ENCODE data around the gene CD40. TPM values are rescaled to one million over a fixed set of nuclear protein-coding genes. Genes with fewer than 3 reads are reported as not detected.

The CD40 gene
- total RNA-seq, 1 donor from 2014 or later = 57.6 TPM

GRCh38 chr20:46100988-46101387 lies 17.1 kb upstream of the CD40 start:
- no peak for TF ChIP-seq CTCF (IDR thresholded peaks at IDR 0.05; ENCODE audit: insufficient read depth, low read length, poor library complexity, severe bottlenecking)
- no peak for DNase-seq (ENCODE audit: low read depth)
- no peaks in the 10 kb centered on the region for H3K36me3 ChIP-seq (ENCODE audit: control insufficient read depth, insufficient read depth, low read length)
- H3K27me3 ChIP-seq (ENCODE audit: control insufficient read depth, insufficient read depth, low read length) = peaks cover 22% of the 10 kb centered on the region
- no peak overlapping the region for H3K4me3 ChIP-seq (ENCODE audit: low read depth, low read length)

GRCh38 chr20:46101957-46102356 lies 16.2 kb upstream of the CD40 start:
- H3K36me3 ChIP-seq (ENCODE audit: control insufficient read depth, insufficient read depth, low read length) = no peaks in the 10 kb centered on the region
- H3K4me3 ChIP-seq (ENCODE audit: low read depth, low read length) = no peak overlapping the region
- TF ChIP-seq CTCF (IDR thresholded peaks at IDR 0.05; ENCODE audit: insufficient read depth, low read length, poor library complexity, severe bottlenecking) = no peak
- peaks cover 22% of the 10 kb centered on the region for H3K27me3 ChIP-seq (ENCODE audit: control insufficient read depth, insufficient read depth, low read length)
- no peak for DNase-seq (ENCODE audit: low read depth)

GRCh38 chr20:46102940-46103339 lies 15.2 kb upstream of the CD40 start:
- DNase-seq (ENCODE audit: low read depth) = no peak
- no peak for TF ChIP-seq CTCF (IDR thresholded peaks at IDR 0.05; ENCODE audit: insufficient read depth, low read length, poor library complexity, severe bottlenecking)
- Histone ChIP-seq H3K36me3 (ENCODE audit: control insufficient read depth, insufficient read depth, low read length) (no peaks in the 10 kb centered on the region), H3K4me3 (ENCODE audit: low read depth, low read length) (no peak overlapping the region), H3K27me3 (ENCODE audit: control insufficient read depth, insufficient read depth, low read length) (peaks cover 22% of the 10 kb centered on the region)

- H3K4me3 ChIP-seq (ENCODE audit: low read depth, low read length) = no peak overlapping the region
- DNase-seq (ENCODE audit: low read depth) = no peak
- TF ChIP-seq CTCF (IDR thresholded peaks at IDR 0.05; ENCODE audit: insufficient read depth, low read length, poor library complexity, severe bottlenecking) = no peak
- H3K36me3 ChIP-seq (ENCODE audit: control insufficient read depth, insufficient read depth, low read length) = no peaks in the 10 kb centered on the region
- peaks cover 27% of the 10 kb centered on the region for H3K27me3 ChIP-seq (ENCODE audit: control insufficient read depth, insufficient read depth, low read length)
These were observed 13.9 kb upstream of the CD40 start for GRCh38 chr20:46104262-46104661.

GRCh38 chr20:46107061-46107460 lies 11.1 kb upstream of the CD40 start:
- no peak for DNase-seq (ENCODE audit: low read depth)
- no peaks in the 10 kb centered on the region for H3K36me3 ChIP-seq (ENCODE audit: control insufficient read depth, insufficient read depth, low read length)
- no peak overlapping the region for H3K4me3 ChIP-seq (ENCODE audit: low read depth, low read length)
- H3K27me3 ChIP-seq (ENCODE audit: control insufficient read depth, insufficient read depth, low read length) = peaks cover 14% of the 10 kb centered on the region
- no peak for TF ChIP-seq CTCF (IDR thresholded peaks at IDR 0.05; ENCODE audit: insufficient read depth, low read length, poor library complexity, severe bottlenecking)

- H3K27me3 ChIP-seq (ENCODE audit: control insufficient read depth, insufficient read depth, low read length) = peaks cover 14% of the 10 kb centered on the region
- DNase-seq (ENCODE audit: low read depth) = no peak
- no peak for TF ChIP-seq CTCF (IDR thresholded peaks at IDR 0.05; ENCODE audit: insufficient read depth, low read length, poor library complexity, severe bottlenecking)
- no peak overlapping the region for H3K4me3 ChIP-seq (ENCODE audit: low read depth, low read length)
- no peaks in the 10 kb centered on the region for H3K36me3 ChIP-seq (ENCODE audit: control insufficient read depth, insufficient read depth, low read length)
These were observed 9.7 kb upstream of the CD40 start for GRCh38 chr20:46108435-46108841.
